Stimulated activated CD4-positive, alpha-beta T cell treated with anti-CD3 and anti-CD28 coated beads, Interleukin-1b, Interleukin-23, amount 100 ng/mL, for 1 hour (primary cell): ENCODE data around the gene HDAC9.

Source experiments
- DNase-seq, 2 donors: peaks; one replicate each; pipeline ENCODE4 v3.0.0-alpha.2; 2020; ENCODE audit warnings: low read depth in 2 of 2

The HDAC9 gene

GRCh38 chr7:18844735-18845134, 349.2 kb downstream of the HDAC9 start:
- no peak for DNase-seq

DNA sequence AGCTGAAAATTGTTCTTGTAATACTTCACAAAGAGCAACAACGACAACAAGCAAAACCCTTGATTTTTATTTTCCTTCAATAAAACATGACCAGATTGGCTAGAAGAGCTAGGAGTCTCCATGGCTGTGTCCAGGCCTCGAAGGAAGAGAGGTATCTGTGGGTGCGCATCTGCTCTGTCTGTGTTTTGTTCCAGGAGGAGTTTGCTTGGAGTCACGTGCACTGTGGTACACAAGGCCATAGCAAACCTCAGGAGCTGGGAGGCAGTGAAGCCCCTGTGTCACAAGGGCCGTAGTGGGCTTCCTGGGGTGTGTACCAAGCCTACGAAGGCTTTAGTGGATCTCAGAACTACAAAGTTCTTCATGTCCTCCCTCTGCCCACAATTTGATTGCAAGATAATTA, 350.2 kb downstream of the HDAC9 start:
- DNase-seq = no peak

DNA sequence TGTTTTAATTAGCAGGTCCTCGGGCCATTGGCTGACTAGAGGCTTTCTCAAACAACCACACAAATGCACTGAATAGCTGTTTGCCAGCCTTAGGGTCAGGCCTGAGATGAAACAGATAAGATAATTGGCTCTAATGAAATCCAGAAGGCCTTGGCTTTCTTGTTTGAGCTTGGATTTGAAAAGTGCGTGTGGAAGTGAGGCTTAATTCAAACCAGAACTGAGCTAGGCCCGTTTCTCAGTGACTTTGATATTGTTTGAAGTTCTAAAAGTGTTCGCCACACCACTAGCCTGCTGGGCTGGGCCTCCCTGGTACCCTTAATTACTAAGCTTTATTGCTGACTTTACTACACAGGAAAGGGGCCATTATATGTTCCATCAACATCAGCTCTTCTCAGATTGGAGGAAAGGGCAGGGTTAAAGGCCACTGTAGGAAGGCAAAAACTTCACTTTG, 351.2 kb downstream of the HDAC9 start:
- DNase-seq = no peak

DNA sequence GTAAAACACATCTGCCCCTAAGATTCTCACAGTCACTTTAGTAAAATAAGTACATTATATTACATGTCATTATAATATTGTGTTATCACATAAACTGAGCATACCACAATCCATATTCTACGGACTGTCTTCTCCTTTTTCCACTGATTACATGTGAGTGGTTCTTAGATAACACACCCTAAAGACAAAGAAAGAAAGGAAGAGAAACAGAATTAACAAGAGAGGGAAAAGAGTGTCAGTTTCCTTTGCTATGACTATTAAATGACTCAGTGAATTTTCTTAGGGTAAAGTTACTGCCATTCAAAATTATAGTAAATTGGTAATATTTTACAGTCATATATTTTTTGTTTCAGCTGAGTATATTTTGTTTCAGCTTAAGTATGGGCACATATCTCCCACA, 353.6 kb downstream of the HDAC9 start:
- DNase-seq = no peak

GRCh38 chr7:18855796-18856195, 360.2 kb downstream of the HDAC9 start:
- no peak for DNase-seq

- no peak for DNase-seq
Observed at GRCh38 chr7:18858232-18858631, 362.7 kb downstream of the HDAC9 start.

- no peak for DNase-seq
Observed at GRCh38 chr7:18859318-18859717, 363.8 kb downstream of the HDAC9 start.

- no peak for DNase-seq
Observed at GRCh38 chr7:18860221-18860620, 364.7 kb downstream of the HDAC9 start.

DNA sequence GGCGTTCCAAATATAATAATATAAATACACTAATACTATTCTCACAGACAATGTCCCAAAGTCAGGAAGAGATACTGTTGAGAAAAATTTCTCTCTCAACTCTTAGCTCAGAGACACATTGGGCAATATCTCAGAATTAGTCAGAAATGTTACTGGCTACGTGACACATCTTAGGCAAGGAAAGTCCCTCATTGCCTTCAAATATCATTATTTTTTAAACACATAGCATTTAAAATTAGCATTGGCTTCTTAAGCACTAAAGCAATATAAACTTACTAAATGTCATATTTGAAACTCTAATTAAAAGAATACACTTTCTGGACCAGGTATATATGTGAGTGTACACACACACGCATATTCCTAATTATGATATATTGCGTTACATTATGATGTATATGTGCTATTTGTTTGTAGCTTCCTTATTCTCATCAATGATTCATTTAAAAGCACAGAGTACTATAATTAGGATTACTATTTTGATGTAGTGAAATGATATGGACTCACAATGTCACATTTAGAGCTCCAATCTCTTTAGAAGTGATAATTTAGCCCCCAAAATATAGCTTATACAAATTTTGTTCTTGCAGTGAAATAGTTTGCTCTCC, 366.1 kb downstream of the HDAC9 start:
- no peak for DNase-seq

DNA sequence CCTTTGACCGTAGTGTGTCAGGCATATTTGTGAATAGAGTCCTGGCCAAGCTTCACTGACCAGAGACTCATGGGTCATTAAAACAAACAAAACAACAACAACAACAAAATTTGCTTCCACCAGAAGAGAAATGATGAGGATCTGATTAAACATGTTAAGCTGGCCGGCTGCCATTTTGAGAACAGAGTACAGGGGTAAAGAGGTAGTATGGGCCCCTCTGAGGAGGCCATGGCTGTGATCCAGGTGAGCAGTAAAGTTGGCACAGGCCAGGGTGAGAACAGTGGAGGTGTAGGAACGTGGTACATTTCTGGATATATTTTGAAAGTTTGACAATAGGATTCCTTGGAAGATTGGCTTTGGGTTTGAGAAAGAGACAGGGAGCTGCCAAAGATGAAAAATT, 369.4 kb downstream of the HDAC9 start:
- no peak for DNase-seq

DNA sequence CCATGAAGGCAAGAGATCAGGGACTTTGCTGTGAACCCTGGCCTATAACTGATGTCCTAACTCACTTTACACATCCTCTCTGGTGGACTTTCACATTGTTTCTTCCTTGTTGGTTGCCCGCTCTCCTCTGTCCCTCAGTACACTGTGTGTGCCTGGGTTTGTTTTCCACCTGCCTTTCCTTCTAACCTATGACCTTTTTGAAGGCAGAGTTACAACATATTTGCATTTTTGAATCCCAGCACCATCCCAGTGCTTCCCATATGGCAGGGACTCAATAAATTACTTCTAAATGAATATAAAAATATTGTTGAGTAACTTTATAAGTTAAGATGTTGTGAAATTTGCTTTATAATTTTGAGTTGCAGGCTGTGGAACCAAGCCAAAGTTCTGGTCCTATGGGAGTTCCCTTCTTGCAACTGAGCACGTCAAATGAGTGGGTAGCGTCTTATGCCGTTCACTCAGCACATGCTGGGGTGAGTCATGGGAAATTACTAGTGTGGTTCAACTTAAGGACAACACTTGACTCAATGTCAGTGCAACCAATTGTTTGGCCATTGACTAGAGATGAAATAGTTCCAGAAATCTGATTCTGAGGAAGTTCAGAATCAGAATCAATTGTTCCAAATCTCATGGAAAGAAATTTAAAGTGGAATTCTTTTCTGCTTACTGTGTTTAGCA, 370.9 kb downstream of the HDAC9 start:
- no peak for DNase-seq

DNA sequence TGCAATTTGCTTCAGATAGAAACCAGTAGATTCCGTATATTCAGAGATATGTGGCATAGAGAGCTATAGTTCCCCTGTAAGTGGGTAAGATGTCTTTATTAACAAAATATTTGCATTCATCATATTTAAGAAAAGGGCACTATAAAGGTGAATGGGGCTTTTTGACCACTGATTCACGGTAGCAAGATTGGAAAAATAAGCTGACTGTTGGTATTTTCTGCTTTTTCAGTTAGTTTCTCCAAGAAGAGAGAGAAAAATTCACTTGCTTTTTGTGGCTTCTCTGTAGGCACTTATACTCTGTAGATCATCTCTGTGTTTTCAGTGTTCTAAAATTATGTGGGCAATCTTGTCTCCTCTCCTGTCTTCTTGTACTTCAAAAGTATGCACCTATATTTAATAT, 376.8 kb downstream of the HDAC9 start:
- DNase-seq = no peak

- no peak for DNase-seq
Observed at GRCh38 chr7:18873734-18874336, 378.3 kb downstream of the HDAC9 start.

GRCh38 chr7:18874880-18875279, 379.3 kb downstream of the HDAC9 start:
- no peak for DNase-seq

- DNase-seq = no peak
Observed at GRCh38 chr7:18877874-18878273, 382.3 kb downstream of the HDAC9 start.

- no peak for DNase-seq
Observed at GRCh38 chr7:18886832-18887231, 391.3 kb downstream of the HDAC9 start.

DNA sequence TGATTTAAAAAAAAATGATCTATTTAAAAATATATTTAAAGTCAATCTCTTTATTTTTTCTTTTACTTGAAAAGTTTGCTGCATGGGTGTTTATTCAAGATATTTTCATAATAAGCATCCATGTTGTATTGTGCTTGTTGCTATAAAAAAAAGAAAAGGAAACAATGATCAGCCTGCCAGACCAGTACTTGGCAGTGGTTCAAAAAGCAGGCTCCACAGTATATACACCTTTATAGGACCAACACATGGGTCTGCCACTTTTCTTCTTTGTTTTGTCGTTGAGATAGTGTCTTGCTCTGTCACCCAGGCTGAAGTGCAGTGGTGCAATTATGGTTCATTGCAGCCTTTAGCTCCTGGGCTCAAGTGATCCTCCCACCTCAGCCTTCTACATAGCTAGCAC, 393.9 kb downstream of the HDAC9 start:
- no peak for DNase-seq

GRCh38 chr7:18890134-18890533, 394.6 kb downstream of the HDAC9 start:
- DNase-seq = no peak

GRCh38 chr7:18890885-18891621, 395.5 kb downstream of the HDAC9 start:
- no peak for DNase-seq

DNA sequence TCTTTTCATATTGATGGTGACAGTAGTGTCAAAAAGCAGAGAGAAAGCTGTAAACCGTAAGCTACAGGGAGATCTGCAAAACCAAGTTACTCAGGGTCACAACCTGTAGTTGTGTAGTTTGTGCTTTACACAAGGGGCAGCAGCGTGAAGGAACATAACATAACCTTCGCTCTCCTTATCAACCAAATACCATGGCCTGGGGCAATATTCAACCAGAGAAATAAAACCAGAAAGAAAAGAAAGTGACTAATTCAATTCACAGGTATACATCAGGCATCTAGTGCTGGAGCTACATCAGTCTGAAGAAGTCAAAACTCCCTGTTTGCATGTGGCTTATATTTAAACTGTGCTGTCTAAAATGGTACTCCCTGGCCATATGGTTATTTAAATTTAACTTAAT, 397.6 kb downstream of the HDAC9 start:
- DNase-seq = no peak

DNA sequence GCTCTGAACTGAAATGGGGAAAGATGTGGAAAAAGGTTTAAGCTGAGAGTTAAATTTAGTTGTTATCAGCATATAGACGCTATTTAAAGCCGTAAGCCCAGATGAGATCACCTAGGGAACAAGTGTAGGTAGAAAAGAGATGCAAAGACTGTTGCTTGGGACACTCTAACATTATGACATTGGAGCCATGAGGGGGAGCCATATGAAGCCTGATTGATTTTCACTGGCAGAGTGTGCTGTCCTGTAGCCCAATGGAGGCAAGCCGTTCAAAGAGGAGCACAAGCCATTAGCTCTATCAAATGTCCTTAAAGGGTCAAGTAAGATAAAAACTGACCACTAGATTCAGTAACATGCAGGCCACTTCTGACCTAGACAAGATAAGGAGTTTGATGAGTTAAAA, 398.6 kb downstream of the HDAC9 start:
- no peak for DNase-seq

GRCh38 chr7:18895456-18895855, 399.9 kb downstream of the HDAC9 start:
- DNase-seq = no peak
